Mesenchymal stem cell (in vitro differentiated cells and primary cell): ENCODE measurements around the gene PCNX2.

ENCODE experiments used
- DNase-seq: peaks from one replicate; pipeline ENCODE4 v3.0.0-alpha.2; 2013
- H2AFZ ChIP-seq: one replicate; pipeline ENCODE4 v1.6.1; 2013; ENCODE audit warnings: low read depth, mild to moderate bottlenecking, control low read depth, inconsistent platforms, low read length, moderate library complexity
- H2AK5ac ChIP-seq: 2 replicates; pipeline ENCODE4 v1.6.1; 2013; ENCODE audit warnings: low read length, moderate library complexity, mild to moderate bottlenecking, inconsistent platforms; ENCODE audit not compliant: severe bottlenecking
- H2BK120ac ChIP-seq: one replicate; pipeline ENCODE4 v1.6.1; 2013; ENCODE audit warnings: low read depth, mild to moderate bottlenecking, inconsistent platforms, low read length, moderate library complexity
- H2BK12ac ChIP-seq, 2 experiments: one replicate each; pipeline ENCODE4 v1.6.1; 2013; ENCODE audit warnings: inconsistent platforms in 2 of 2, low read length in 2 of 2, mild to moderate bottlenecking in 2 of 2, moderate library complexity in 2 of 2, control low read depth in 1 of 2
- H2BK15ac ChIP-seq: one replicate; pipeline ENCODE4 v1.6.1; 2013; ENCODE audit warnings: mild to moderate bottlenecking, low read depth, inconsistent platforms; ENCODE audit not compliant: poor library complexity, severe bottlenecking
- H2BK5ac ChIP-seq: 2 replicates; pipeline ENCODE4 v1.6.1; 2013; ENCODE audit warnings: low read depth, mild to moderate bottlenecking, low read length, control low read depth, inconsistent platforms; ENCODE audit not compliant: poor library complexity, severe bottlenecking
- H3K14ac ChIP-seq, 2 experiments: one replicate each; pipeline ENCODE4 v1.6.1; 2013; ENCODE audit warnings: inconsistent platforms in 2 of 2, low read length in 2 of 2, control low read depth in 1 of 2, mild to moderate bottlenecking in 1 of 2, moderate library complexity in 1 of 2
- H3K18ac ChIP-seq, 2 experiments: one replicate each; pipeline ENCODE4 v1.6.1; 2013; ENCODE audit warnings: inconsistent platforms in 2 of 2, low read length in 2 of 2, control low read depth in 1 of 2, low read depth in 1 of 2, mild to moderate bottlenecking in 1 of 2
- H3K23ac ChIP-seq, 2 experiments: one replicate each; pipeline ENCODE4 v1.6.1; 2013; ENCODE audit warnings: inconsistent platforms in 2 of 2, low read length in 2 of 2, mild to moderate bottlenecking in 2 of 2, moderate library complexity in 2 of 2, control low read depth in 1 of 2
- H3K27ac ChIP-seq: 2 replicates; pipeline ENCODE4 v1.5.1; 2013; ENCODE audit warnings: mild to moderate bottlenecking, moderate library complexity, low read length, control low read depth, inconsistent platforms; ENCODE audit not compliant: poor library complexity, severe bottlenecking
- H3K27me3 ChIP-seq, 2 experiments: 2 replicates each; pipeline versions ENCODE4 v1.6.1 to v1.7.0; 2013; ENCODE audit warnings: low read length in 2 of 2, mild to moderate bottlenecking in 2 of 2, moderate library complexity in 2 of 2, control low read depth in 1 of 2, inconsistent platforms in 1 of 2; ENCODE audit not compliant: control insufficient read depth in 1 of 2, insufficient read depth in 1 of 2
- H3K36me3 ChIP-seq, 2 experiments: 2 replicates each; pipeline versions ENCODE4 v1.6.1 to v1.7.0; 2013; ENCODE audit warnings: low read length in 2 of 2, control low read depth in 1 of 2, inconsistent platforms in 1 of 2, low read depth in 1 of 2, mild to moderate bottlenecking in 1 of 2; ENCODE audit not compliant: insufficient read depth in 2 of 2, control insufficient read depth in 1 of 2
- H3K4ac ChIP-seq, 2 experiments: one replicate each; pipeline ENCODE4 v1.6.1; 2013; ENCODE audit warnings: inconsistent platforms in 2 of 2, low read length in 2 of 2, mild to moderate bottlenecking in 2 of 2, moderate library complexity in 2 of 2, control low read depth in 1 of 2, low read depth in 1 of 2
- H3K4me1 ChIP-seq: 2 replicates; pipeline ENCODE4 v1.6.1; 2013; ENCODE audit warnings: low read depth, low read length, control low read depth; ENCODE audit not compliant: control insufficient read depth, insufficient read depth
- H3K4me2 ChIP-seq: 2 replicates; pipeline ENCODE4 v1.6.1; 2013; ENCODE audit warnings: low read length, mild to moderate bottlenecking, inconsistent platforms; ENCODE audit not compliant: poor library complexity, severe bottlenecking
- H3K4me3 ChIP-seq, 2 experiments: 2 replicates each; pipeline versions ENCODE4 v1.5.1 to v1.7.0; 2013; ENCODE audit warnings: low read length in 2 of 2, mild to moderate bottlenecking in 2 of 2, control low read depth in 1 of 2, low read depth in 1 of 2; ENCODE audit not compliant: insufficient read depth in 1 of 2
- H3K79me1 ChIP-seq: replicated peaks from 2 replicates; pipeline ENCODE4 v1.6.1; 2013; ENCODE audit warnings: mild to moderate bottlenecking, control low read depth, low read length, inconsistent platforms; ENCODE audit not compliant: poor library complexity, severe bottlenecking
- H3K9ac ChIP-seq: 2 replicates; pipeline ENCODE4 v1.7.0; 2013; ENCODE audit warnings: mild to moderate bottlenecking, low read length, moderate library complexity
- H3K9me3 ChIP-seq: 2 replicates; pipeline ENCODE4 v1.7.0; 2013; ENCODE audit warnings: mild to moderate bottlenecking, low read length; ENCODE audit not compliant: control insufficient read depth
- H4K8ac ChIP-seq: one replicate; pipeline ENCODE4 v1.6.1; 2013; ENCODE audit warnings: inconsistent platforms, mild to moderate bottlenecking, low read length, moderate library complexity
- H4K91ac ChIP-seq: one replicate; pipeline ENCODE4 v1.6.1; 2013; ENCODE audit warnings: mild to moderate bottlenecking, low read length, inconsistent platforms
- WGBS: methylation state at CpG from one replicate; pipeline ENCODE4 v1.1.7; 2013; ENCODE audit warnings: mixed read lengths; 5-methylcytosine and 5-hydroxymethylcytosine counted together

PCNX2 gene

GRCh38 chr1:233102341-233102740 lies 193.2 kb downstream of the PCNX2 start:
- no peak overlapping the region for H3K9ac ChIP-seq
- H3K18ac ChIP-seq, result no peak overlapping the region
- H3K14ac ChIP-seq, result no peak overlapping the region
- no peak overlapping the region for H3K23ac ChIP-seq
- H3K9me3 ChIP-seq, result no peaks in the 10 kb centered on the region
- no peak overlapping the region for H3K4me2 ChIP-seq
- no peak overlapping the region for H2BK12ac ChIP-seq
- H2AK5ac ChIP-seq, result no peak overlapping the region
- no peak overlapping the region for H3K27ac ChIP-seq
- H4K91ac ChIP-seq, result no peak overlapping the region
- H3K36me3 ChIP-seq, result peaks cover 0 to 17% of the 10 kb centered on the region in 2 experiments
- no peaks in the 10 kb centered on the region for H3K27me3 ChIP-seq
- 94% methylated on average over 2 of the region's 2 CpGs for WGBS
- H3K79me1 ChIP-seq, result peaks cover 4% of the 10 kb centered on the region
- H3K4me1 ChIP-seq, result peaks cover 4% of the 10 kb centered on the region
- no peak overlapping the region for H2BK15ac ChIP-seq
- no peak overlapping the region for H3K4me3 ChIP-seq
- H3K4ac ChIP-seq, result no peak overlapping the region
- H4K8ac ChIP-seq, result no peak overlapping the region
- H2BK5ac ChIP-seq, result no peak overlapping the region
- H2AFZ ChIP-seq, result no peak overlapping the region
- no peak for DNase-seq
- no peak overlapping the region for H2BK120ac ChIP-seq

- Histone ChIP-seq H3K4me1 (peaks cover 3% of the 10 kb centered on the region), H2BK120ac (no peak overlapping the region), H4K91ac (no peak overlapping the region), H3K36me3 (peaks cover 0 to 28% of the 10 kb centered on the region in 2 experiments), H4K8ac (no peak overlapping the region), H3K4me3 (no peak overlapping the region), H2BK15ac (no peak overlapping the region), H3K4ac (no peak overlapping the region), H3K79me1 (peaks cover 6% of the 10 kb centered on the region), H2BK5ac (peak overlapping the region; percentile 91), H3K9me3 (no peaks in the 10 kb centered on the region), H2AK5ac (peak overlapping the region; percentile 90), H2AFZ (no peak overlapping the region), H3K23ac (no peak overlapping the region), H3K18ac (no peak overlapping the region), H3K4me2 (no peak overlapping the region), H2BK12ac (no peak overlapping the region), H3K27me3 (no peaks in the 10 kb centered on the region), H3K9ac (peak overlapping the region; percentile 7), H3K27ac (peak overlapping the region; percentile 89), H3K14ac (no peak overlapping the region)
- no peak for DNase-seq
- WGBS, result 98% methylated on average over 1 of the region's 1 CpG
These were observed 197.5 kb downstream of the PCNX2 start for GRCh38 chr1:233097959-233098580.

DNA sequence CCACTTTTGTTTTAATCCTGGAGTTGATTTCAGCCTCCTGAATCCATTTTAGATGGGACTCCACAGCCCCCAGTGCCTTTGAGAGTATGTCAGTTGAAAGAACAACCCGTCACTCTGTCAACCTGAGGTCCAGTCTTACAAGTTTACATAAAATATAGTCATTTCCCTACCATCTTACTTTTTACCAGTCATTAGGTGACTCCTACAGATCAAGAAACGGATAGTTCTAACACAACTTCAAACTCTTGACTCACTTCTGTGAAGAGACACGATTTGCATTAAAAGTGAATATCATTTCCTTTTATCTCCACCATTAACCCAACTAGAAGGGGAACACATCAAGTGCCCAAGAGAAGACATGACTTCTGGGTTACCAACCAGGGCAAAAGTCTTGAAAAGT lies 198.0 kb downstream of the PCNX2 start:
- Histone ChIP-seq H3K18ac (no peak overlapping the region), H3K9ac (no peak overlapping the region), H3K9me3 (no peaks in the 10 kb centered on the region), H3K4me1 (peaks cover 4% of the 10 kb centered on the region), H3K23ac (no peak overlapping the region), H3K4ac (no peak overlapping the region), H3K36me3 (peaks cover 0 to 29% of the 10 kb centered on the region in 2 experiments), H3K79me1 (peaks cover 6% of the 10 kb centered on the region), H3K4me3 (no peak overlapping the region), H2BK120ac (no peak overlapping the region), H4K8ac (no peak overlapping the region), H3K27me3 (no peaks in the 10 kb centered on the region), H3K27ac (peak overlapping the region; percentile 89), H4K91ac (no peak overlapping the region), H2AFZ (no peak overlapping the region), H2BK15ac (no peak overlapping the region), H2BK12ac (no peak overlapping the region), H3K4me2 (no peak overlapping the region), H2AK5ac (peak overlapping the region; percentile 90), H2BK5ac (peak overlapping the region; percentile 91), H3K14ac (no peak overlapping the region)
- DNase-seq, result no peak
- WGBS, result 95% methylated on average over 3 of the region's 3 CpGs

DNA sequence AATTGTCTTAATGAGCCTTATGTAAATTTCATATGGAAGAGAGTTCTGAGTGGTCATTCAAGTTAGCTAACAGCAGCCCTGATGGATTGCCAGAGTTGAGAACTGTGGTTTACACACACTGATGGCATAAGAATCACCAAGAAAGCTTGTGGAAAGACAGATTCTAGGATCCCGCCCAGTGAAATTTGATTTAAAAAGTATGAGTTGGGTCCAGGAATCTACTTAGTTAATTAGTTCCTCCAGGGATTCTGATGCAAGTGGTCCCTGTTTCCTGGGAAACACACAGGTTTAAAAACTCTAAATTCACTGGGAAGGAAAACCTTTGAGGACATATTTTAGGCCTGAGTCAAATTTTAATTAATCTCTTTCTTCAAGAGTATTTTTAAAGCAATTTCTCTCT lies 200.8 kb downstream of the PCNX2 start:
- Histone ChIP-seq H4K91ac (no peak overlapping the region), H3K9me3 (no peaks in the 10 kb centered on the region), H3K79me1 (peaks cover 2% of the 10 kb centered on the region), H3K36me3 (peaks cover 2 to 46% of the 10 kb centered on the region in 2 experiments), H3K4me2 (no peak overlapping the region), H3K14ac (no peak overlapping the region), H3K27ac (peak overlapping the region; percentile 29), H3K4me1 (peaks cover 6% of the 10 kb centered on the region), H2BK15ac (no peak overlapping the region), H3K18ac (no peak overlapping the region), H3K23ac (no peak overlapping the region), H2AFZ (no peak overlapping the region), H2BK120ac (no peak overlapping the region), H2BK12ac (no peak overlapping the region), H3K4me3 (no peak overlapping the region), H4K8ac (no peak overlapping the region), H3K4ac (no peak overlapping the region), H3K9ac (no peak overlapping the region), H2BK5ac (no peak overlapping the region), H2AK5ac (no peak overlapping the region), H3K27me3 (no peaks in the 10 kb centered on the region)
- DNase-seq, result no peak
- WGBS, result 81% methylated on average over 1 of the region's 1 CpG
